Left colon (tissue), 2 donors: ENCODE results near the gene HADH. TPM values are rescaled to one million over a fixed set of nuclear protein-coding genes. Genes with fewer than 3 reads are reported as not detected.

Source experiments
- total RNA-seq, 2 donors: library from RNA; stranded (reverse); fragmentation: NEBNext Ultra II Directional; extraction: Animal tissue kit (Norgen Biotek cat#: 25700); gene quantifications; one replicate each; pipeline ENCODE4 v1.2.1, GENCODE V29; 2021
- donor health status: DM: no; HTN: no; CAD: no.
- donor health status: DM: yes; HTN: yes; CAD: no.

Gene HADH
- total RNA-seq, 2 donors from 2014 or later: 145 to 147 TPM

Other genes starting within 250 kb of the HADH start
- gene SGMS2, start 165.0 kb upstream of the HADH start, total RNA-seq: 10 to 100 TPM; 50.3 to 55.9 TPM
- 1 to 10 TPM; 2.8 to 4.0 TPM for gene CYP2U1, start 58.3 kb upstream of the HADH start, total RNA-seq
- 1 to 10 TPM; 1.4 to 2.3 TPM for gene LEF1, start 179.0 kb downstream of the HADH start, total RNA-seq